ENCODE data around the gene GPC4.

DNA sequence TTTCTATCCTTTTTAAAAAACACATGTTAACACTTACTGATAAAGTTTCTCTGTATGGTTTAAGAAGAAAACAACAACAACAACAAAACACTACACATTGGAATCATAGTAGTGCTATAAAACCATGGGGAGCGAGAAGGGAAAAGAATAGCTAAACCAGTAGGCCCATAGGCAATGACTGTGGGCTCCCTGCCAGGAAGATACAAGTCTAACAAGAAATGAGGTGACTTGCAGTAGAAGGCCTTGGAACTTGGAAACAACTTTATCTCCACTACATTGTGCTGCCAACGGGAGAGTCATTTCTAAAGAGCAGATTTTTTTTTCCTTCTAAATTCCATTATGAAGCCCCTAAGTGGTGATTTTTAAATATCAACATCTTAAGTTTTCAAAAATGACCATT is 78.0 kb downstream of the GPC4 start:
- TF ChIP-seq, protein P1, sequence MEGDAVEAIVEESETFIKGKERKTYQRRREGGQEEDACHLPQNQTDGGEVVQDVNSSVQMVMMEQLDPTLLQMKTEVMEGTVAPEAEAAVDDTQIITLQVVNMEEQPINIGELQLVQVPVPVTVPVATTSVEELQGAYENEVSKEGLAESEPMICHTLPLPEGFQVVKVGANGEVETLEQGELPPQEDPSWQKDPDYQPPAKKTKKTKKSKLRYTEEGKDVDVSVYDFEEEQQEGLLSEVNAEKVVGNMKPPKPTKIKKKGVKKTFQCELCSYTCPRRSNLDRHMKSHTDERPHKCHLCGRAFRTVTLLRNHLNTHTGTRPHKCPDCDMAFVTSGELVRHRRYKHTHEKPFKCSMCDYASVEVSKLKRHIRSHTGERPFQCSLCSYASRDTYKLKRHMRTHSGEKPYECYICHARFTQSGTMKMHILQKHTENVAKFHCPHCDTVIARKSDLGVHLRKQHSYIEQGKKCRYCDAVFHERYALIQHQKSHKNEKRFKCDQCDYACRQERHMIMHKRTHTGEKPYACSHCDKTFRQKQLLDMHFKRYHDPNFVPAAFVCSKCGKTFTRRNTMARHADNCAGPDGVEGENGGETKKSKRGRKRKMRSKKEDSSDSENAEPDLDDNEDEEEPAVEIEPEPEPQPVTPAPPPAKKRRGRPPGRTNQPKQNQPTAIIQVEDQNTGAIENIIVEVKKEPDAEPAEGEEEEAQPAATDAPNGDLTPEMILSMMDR (IDR thresholded peaks at IDR 0.05), result no peak
- TF ChIP-seq POLR2A (IDR thresholded peaks at IDR 0.05), result no peak

Data from thyroid gland (tissue), 4 donors.